GM18526 (cell line): ENCODE measurements around the gene FBXL7.

ENCODE experiments used
- POLR2A ChIP-seq: IDR thresholded peaks from 3 replicates; pipeline ENCODE4 v1.6.1; 2011; ENCODE audit not compliant: insufficient read length; ENCODE audit errors: extremely low read depth

The FBXL7 gene

GRCh38 chr5:15880201-15880600, 380.2 kb downstream of the FBXL7 start:
- TF ChIP-seq POLR2A = no peak

- TF ChIP-seq POLR2A = no peak
These were observed 385.2 kb downstream of the FBXL7 start for GRCh38 chr5:15885156-15885555.

DNA sequence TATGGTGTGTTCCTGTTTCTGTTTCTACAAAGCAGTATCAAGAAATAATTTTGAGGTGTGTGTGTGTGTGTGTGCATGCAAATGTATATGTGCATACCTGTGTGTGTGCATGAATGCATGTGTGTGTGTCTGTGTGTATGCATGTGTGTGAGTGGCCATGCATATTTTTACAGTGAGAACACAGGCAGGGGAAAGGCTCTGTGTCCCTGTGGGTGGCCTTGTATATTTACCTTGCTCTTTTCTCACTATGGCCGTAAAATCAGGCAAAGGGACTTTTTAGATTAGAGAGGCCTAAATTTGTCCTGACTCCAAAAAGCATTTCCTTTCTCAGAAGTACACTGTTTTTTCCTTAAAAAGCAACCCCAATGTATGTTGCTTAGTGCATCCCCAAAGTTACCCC, 386.2 kb downstream of the FBXL7 start:
- no peak for TF ChIP-seq POLR2A

DNA sequence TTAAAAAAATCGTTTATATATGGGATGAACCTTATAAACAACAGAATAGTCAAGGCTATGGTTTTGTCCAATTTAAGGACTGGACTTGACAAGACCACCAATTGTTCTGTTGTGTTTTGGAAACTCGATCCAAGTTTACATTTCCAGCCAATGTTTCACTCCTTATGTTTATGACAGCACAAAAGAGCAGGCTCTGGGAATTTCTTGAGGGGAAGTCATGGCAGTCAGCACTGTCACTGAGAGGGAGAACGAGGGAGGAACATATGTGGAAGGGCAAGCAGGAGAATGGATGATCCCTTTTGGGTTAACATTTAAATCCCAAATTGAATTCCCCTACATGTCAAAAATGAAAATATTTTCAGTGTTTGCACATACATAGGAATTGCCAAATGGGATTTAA, 387.1 kb downstream of the FBXL7 start:
- TF ChIP-seq POLR2A = no peak

- TF ChIP-seq POLR2A = no peak
These were observed 389.0 kb downstream of the FBXL7 start for GRCh38 chr5:15889001-15889400.

DNA sequence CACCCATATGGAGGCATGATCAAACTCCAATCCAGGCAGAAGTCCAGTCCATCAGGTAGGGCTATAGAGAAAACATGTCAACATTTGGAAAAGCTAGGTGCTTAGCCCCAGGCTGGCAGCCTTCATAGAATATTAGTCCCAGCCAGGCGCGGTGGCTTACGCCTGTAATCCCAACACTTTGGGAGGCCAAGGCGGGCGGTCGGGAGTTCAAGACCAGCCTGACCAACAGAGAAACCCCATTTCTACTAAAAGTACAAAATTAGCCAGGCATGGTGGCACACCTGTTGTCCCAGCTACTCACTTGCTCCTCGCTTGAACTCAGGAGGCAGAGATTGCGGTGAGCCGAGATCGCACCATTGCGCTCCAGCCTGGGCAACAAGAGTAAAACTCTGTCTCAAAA, 393.9 kb downstream of the FBXL7 start:
- no peak for TF ChIP-seq POLR2A

GRCh38 chr5:15897656-15898055, 397.7 kb downstream of the FBXL7 start:
- no peak for TF ChIP-seq POLR2A

GRCh38 chr5:15898641-15899040, 398.7 kb downstream of the FBXL7 start:
- TF ChIP-seq POLR2A = no peak

- no peak for TF ChIP-seq POLR2A
These were observed 399.5 kb downstream of the FBXL7 start for GRCh38 chr5:15899481-15899880.

DNA sequence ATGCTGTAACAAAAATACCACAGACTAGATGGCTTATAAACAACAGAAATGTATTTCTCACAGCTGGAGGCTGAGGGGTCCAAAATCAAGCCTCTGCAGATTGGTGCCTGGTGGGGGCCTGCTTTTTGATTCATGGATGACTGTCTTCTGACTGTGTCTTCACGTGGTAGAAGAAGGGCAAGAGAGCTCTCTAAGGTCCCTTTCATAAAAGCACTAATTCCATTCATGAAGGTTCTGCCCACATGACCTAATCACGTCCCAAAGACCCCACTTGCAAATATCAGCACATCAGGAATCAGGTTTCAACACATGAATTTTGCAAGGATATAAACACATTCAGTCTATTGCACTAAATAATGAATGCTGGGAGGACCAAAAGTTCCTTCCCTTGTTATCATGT, 401.2 kb downstream of the FBXL7 start:
- no peak for TF ChIP-seq POLR2A

GRCh38 chr5:15902066-15902465, 402.1 kb downstream of the FBXL7 start:
- TF ChIP-seq POLR2A = no peak

DNA sequence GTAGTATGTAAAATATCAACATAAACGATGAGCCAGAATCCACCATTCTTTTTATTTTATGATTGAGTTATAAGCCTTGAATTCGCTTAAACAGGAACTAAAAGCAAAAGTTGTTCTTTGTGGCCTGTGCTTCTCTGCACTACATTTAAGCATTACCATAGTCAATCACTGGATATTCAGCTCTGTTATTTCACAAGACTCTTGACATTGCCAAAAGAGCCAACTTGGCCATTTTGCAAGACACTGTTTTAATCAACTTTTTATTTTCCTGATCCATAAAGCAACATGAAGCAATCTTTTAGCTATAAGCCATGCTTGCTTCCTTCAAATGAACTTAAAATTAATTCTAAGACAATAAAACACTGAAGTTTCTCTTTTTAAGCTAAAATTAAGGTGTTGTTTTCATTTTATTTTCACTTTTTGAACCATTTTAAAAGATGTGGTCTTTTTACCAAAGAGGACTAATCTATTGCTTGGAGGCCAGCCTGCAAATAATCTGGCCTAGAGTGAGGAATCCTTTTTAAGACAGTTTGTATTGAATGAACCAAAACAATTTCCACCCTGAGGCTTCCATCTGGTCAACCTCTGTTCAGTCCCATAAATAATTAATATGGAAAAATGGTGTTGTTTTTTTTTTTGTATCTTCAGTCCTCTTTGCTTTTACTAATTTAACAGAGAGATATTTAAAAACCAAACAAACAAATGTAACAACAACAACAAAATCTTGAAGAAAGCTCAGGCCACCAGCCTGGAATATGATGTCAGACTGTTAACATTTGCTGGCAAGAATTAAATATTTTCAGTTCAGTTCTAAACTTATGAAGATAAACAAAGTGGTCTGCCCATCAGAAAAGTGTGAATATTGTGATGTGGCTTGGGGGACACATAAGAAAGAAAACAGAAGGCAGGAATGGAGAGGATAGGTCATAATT, 405.2 kb downstream of the FBXL7 start:
- TF ChIP-seq POLR2A = no peak

- TF ChIP-seq POLR2A = no peak
These were observed 414.7 kb downstream of the FBXL7 start for GRCh38 chr5:15914638-15915037.

DNA sequence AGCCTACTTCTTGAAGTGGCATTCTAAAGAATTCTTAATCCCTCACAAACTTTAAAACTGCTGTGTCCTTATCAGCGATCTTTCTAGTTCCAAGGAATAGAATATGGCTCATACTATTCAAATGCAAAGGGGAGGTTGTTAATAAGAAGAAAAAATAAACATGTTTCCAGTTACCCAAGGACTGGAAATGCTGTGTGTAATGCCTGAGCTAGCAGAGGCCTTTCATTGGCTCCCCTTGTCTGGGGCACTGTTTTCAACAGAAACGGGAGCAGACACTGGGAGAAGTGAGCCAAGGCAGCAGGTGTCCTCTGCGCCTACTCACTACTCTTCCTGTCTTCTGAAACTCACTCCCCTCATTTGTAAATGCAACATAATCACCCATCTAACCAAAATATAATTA, 426.6 kb downstream of the FBXL7 start:
- no peak for TF ChIP-seq POLR2A

GRCh38 chr5:15927710-15928380, 427.9 kb downstream of the FBXL7 start:
- TF ChIP-seq POLR2A = no peak

GRCh38 chr5:15929611-15930263, 429.8 kb downstream of the FBXL7 start:
- TF ChIP-seq POLR2A = no peak

GRCh38 chr5:15932066-15932465, 432.1 kb downstream of the FBXL7 start:
- no peak for TF ChIP-seq POLR2A
